ENCODE data around the gene ZNF132.

- no peak for TF ChIP-seq CTCF (IDR thresholded peaks at IDR 0.05)
- no peak for TF ChIP-seq POLR2A (IDR thresholded peaks at IDR 0.05)
Observed at GRCh38 chr19:58466760-58467589, 27.0 kb upstream of the ZNF132 start, which contains the start of gene ZNF324.
